ENCODE data around the gene SLC25A47. TPM values are rescaled to one million over a fixed set of nuclear protein-coding genes. Genes with fewer than 3 reads are reported as not detected.
A peak's percentile ranks its signal among the peaks of the same experiment; 100 is the strongest.

Gene SLC25A47
- total RNA-seq, 1 experiment from 2014 or later: 0.13 TPM

- Histone ChIP-seq H3K4me1 (ENCODE audit: insufficient read depth, low read length) (no peaks in the 10 kb centered on the region), H2BK12ac (ENCODE audit: insufficient read length, low read depth, low read length) (no peak overlapping the region), H3K23ac (ENCODE audit: insufficient read length, low read depth, low read length) (no peak overlapping the region), H2AFZ (ENCODE audit: low read length) (no peak overlapping the region), H2BK120ac (ENCODE audit: low read depth, low read length, poor library complexity, severe bottlenecking) (no peak overlapping the region), H4K5ac (ENCODE audit: insufficient read length, low read depth, low read length) (no peak overlapping the region), H2BK20ac (ENCODE audit: low read depth, low read length, poor library complexity, severe bottlenecking) (no peak overlapping the region), H3K56ac (ENCODE audit: insufficient read length, low read depth, low read length) (no peak overlapping the region), H3K79me1 (ENCODE audit: insufficient read depth, low read depth, low read length, poor library complexity, severe bottlenecking) (no peaks in the 10 kb centered on the region), H2AK5ac (ENCODE audit: insufficient read length, low read length) (no peak overlapping the region), H3K27me3 (ENCODE audit: insufficient read depth, low read length) (no peaks in the 10 kb centered on the region), H3K18ac (ENCODE audit: insufficient read length, low read depth, low read length) (no peak overlapping the region), H4K20me1 (ENCODE audit: control insufficient read depth, insufficient read depth, insufficient read length) (no peaks in the 10 kb centered on the region), H3K79me2 (ENCODE audit: insufficient read depth, low read length) (no peaks in the 10 kb centered on the region), H3K9ac (ENCODE audit: extremely low read depth, insufficient read length, low read length) (no peak overlapping the region), H3K4me2 (ENCODE audit: insufficient read depth, insufficient read length, low read length) (no peak overlapping the region), H2BK5ac (ENCODE audit: insufficient read length, low read length) (no peak overlapping the region), H3T11ph (ENCODE audit: low read length) (no peak overlapping the region), H2BK15ac (ENCODE audit: low read depth, low read length) (no peak overlapping the region), H3K9me3 (ENCODE audit: control insufficient read depth, low read depth, low read length) (no peaks in the 10 kb centered on the region), H3K27ac (ENCODE audit: insufficient read length, low read depth, low read length) (no peak overlapping the region), H3K4ac (ENCODE audit: low read depth, low read length) (no peak overlapping the region), H3K23me2 (ENCODE audit: insufficient read length, low read depth, low read length, poor library complexity, severe bottlenecking) (no peaks in the 10 kb centered on the region), H3K14ac (ENCODE audit: insufficient read depth, low read length) (no peak overlapping the region; the same call in 1 of the 2 replicates), H4K91ac (ENCODE audit: insufficient read length, low read depth, low read length) (no peak overlapping the region), H4K8ac (replicated peaks; ENCODE audit: insufficient read length, low read depth, low read length) (no peak overlapping the region)
- DNase-seq: no peak
- Mint-ChIP-seq H3K27ac (peak overlapping the region in 1 of 3 experiments; percentile 44; a peak in 2 of 7 replicates), H3K4me3 (no peak overlapping the region), H3K4me1 (peaks cover 7 to 12% of the 10 kb centered on the region in 2 experiments; a peak in 3 of 4 replicates), H3K36me3 (ENCODE audit: insufficient read depth in 1 of 3, low read depth in 3 of 3) (no peaks in the 10 kb centered on the region), H3K9me3 (no peaks in the 10 kb centered on the region; a peak in 1 of 5 replicates), H3K27me3 (ENCODE audit: low read depth) (peaks cover 1% of the 10 kb centered on the region)
- no CpG with 5 or more reads among the region's 17 CpGs for WGBS (ENCODE audit: extremely low coverage, insufficient read length, low lambda C conversion rate)
- no peak for TF ChIP-seq CTCF (conservative IDR thresholded peaks at IDR 0.05)
Observed at GRCh38 chr14:100325231-100325632, 2.1 kb downstream of the SLC25A47 start.
